Panc1 (cell line): Measurements from ENCODE around the gene ZNF776.

Experiments used
- SIN3A ChIP-seq: IDR thresholded peaks from 2 replicates; pipeline ENCODE4 v1.6.1; 2012; ENCODE audit warnings: low read depth, mild to moderate bottlenecking, low read length, moderate library complexity, borderline replicate concordance; ENCODE audit not compliant: insufficient read depth
- TF ChIP-seq, protein P1 (sequence below): fragments of 450-650 bp; IDR thresholded peaks from 2 replicates; pipeline ENCODE4 v1.5.1; 2017; ENCODE audit warnings: mild to moderate bottlenecking

DNA sequence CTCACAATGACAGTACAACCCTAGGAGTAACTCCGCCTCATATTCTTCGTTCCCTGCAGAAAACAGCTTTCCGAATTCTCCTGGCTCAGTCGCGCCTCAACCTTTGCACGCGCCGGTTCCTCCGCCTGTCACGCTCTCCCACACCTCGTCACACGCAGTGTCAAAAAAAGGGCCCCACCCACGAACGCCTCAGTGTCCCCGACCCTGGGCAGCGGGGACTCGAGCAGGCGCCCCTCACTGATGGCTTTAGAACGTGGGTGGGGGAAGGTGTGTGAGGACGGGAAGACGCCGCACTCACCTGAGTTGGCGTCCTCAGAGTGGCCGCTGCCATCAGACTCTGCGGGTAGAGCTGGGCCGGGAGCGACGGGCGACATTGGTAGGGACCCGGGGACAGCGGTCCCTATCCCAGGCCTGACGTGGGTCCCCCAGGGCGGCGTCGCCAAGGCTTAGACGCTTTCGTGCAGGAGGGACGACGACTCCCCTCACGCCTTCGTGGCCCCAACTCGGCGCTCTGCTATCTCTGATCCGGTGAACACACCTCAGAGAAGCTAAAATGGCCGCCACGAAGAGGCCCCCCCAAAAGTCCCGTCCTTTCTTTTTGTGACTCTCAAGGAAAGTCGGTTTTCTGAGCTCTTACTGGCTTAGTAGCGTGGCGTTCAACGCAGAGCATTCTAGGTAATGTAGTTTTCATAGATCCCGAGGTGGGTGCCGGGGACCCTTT, 37.8 kb upstream of the ZNF776 start, which contains the start of gene ZNF154:
- TF ChIP-seq, protein P1, sequence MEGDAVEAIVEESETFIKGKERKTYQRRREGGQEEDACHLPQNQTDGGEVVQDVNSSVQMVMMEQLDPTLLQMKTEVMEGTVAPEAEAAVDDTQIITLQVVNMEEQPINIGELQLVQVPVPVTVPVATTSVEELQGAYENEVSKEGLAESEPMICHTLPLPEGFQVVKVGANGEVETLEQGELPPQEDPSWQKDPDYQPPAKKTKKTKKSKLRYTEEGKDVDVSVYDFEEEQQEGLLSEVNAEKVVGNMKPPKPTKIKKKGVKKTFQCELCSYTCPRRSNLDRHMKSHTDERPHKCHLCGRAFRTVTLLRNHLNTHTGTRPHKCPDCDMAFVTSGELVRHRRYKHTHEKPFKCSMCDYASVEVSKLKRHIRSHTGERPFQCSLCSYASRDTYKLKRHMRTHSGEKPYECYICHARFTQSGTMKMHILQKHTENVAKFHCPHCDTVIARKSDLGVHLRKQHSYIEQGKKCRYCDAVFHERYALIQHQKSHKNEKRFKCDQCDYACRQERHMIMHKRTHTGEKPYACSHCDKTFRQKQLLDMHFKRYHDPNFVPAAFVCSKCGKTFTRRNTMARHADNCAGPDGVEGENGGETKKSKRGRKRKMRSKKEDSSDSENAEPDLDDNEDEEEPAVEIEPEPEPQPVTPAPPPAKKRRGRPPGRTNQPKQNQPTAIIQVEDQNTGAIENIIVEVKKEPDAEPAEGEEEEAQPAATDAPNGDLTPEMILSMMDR = no peak
- TF ChIP-seq SIN3A = no peak
